PC-3 (cell line): ENCODE data around the gene EIPR1. TPM values are rescaled to one million over a fixed set of nuclear protein-coding genes. Genes with fewer than 3 reads are reported as not detected.

Experiments
- ATAC-seq: fragments of 200-7000 bp; cut with Tn5 transposase; 2 replicates; pipeline ENCODE4 v1.9.1; 2020; ENCODE audit warnings: mild to moderate bottlenecking, moderate library complexity
- BruUV-seq: library from RNA; stranded (reverse); fragments of 400-500 nt; replicated peaks from 2 replicates; lab custom pipeline; 2021; lab: Mats Ljungman, UMichigan
- CTCF ChIA-PET: fragments of 300-600 bp; sonication (Branson Sonifier 250); formaldehyde crosslinking; loops from one replicate; lab custom pipeline; 2022; ENCODE audit warnings: antibody characterized with exemption; lab: Charles Lee
- POLR2A ChIA-PET: fragments of 300-600 bp; sonication (Branson Sonifier 250); formaldehyde crosslinking; loops from one replicate; lab custom pipeline; 2022; ENCODE audit warnings: antibody characterized with exemption; ENCODE audit not compliant: unreplicated experiment; lab: Charles Lee
- DNase-seq: peaks from one replicate; pipeline ENCODE4 v3.0.0-alpha.2; 2015
- H2AFZ ChIP-seq: fragments of 300-600 bp; sonication (generic); 2 replicates; pipeline ENCODE4 v1.6.0; 2016; ENCODE audit warnings: antibody characterized with exemption, low read length
- H3F3A ChIP-seq: fragments of 300-600 bp; sonication (generic); one replicate; pipeline ENCODE4 v1.6.0; 2017; ENCODE audit warnings: antibody characterized with exemption, low read length, control low read depth, mild to moderate bottlenecking; ENCODE audit not compliant: unreplicated experiment
- H3K27ac ChIP-seq: fragments of 300-600 bp; sonication (generic); 2 replicates; pipeline ENCODE4 v1.5.1; 2016; ENCODE audit warnings: mild to moderate bottlenecking, low read length
- H3K27me3 ChIP-seq: fragments of 300-600 bp; sonication (generic); 2 replicates; pipeline ENCODE4 v1.6.1; 2016; ENCODE audit warnings: low read length, mixed read lengths
- H3K36me3 ChIP-seq: fragments of 300-600 bp; sonication (generic); 2 replicates; pipeline ENCODE4 v1.6.1; 2016; ENCODE audit warnings: low read depth, mixed run types, low read length, mixed read lengths
- H3K4me1 ChIP-seq: fragments of 300-600 bp; sonication (generic); 2 replicates; pipeline ENCODE4 v1.5.1; 2016; ENCODE audit warnings: low read length; ENCODE audit not compliant: insufficient read depth
- H3K4me2 ChIP-seq: fragments of 300-600 bp; sonication (generic); 2 replicates; pipeline ENCODE4 v1.6.0; 2016; ENCODE audit warnings: low read length
- H3K4me3 ChIP-seq: fragments of 300-600 bp; sonication (generic); 2 replicates; pipeline ENCODE4 v1.5.1; 2016; ENCODE audit warnings: mild to moderate bottlenecking, low read length, mixed read lengths
- H3K79me2 ChIP-seq: fragments of 300-600 bp; sonication (generic); 2 replicates; pipeline ENCODE4 v1.6.1; 2017; ENCODE audit warnings: low read length, mixed read lengths
- H3K9ac ChIP-seq: fragments of 300-600 bp; sonication (generic); 2 replicates; pipeline ENCODE4 v1.6.0; 2016; ENCODE audit warnings: mild to moderate bottlenecking, low read length
- H3K9me2 ChIP-seq: fragments of 300-600 bp; sonication (generic); replicated peaks from 2 replicates; pipeline ENCODE4 v1.6.1; 2016; ENCODE audit warnings: mixed run types, low read length, mixed read lengths
- H3K9me3 ChIP-seq: fragments of 300-600 bp; sonication (generic); 2 replicates; pipeline ENCODE4 v1.6.1; 2016; ENCODE audit warnings: low read length, mixed read lengths
- H4K20me1 ChIP-seq: fragments of 300-600 bp; sonication (generic); 2 replicates; pipeline ENCODE4 v1.6.1; 2016; ENCODE audit warnings: low read length, mixed read lengths
- CTCF ChIP-seq: fragments of 300-600 bp; sonication (generic); conservative IDR thresholded peaks from 2 replicates; pipeline ENCODE4 v1.5.1; 2017; ENCODE audit warnings: antibody characterized with exemption, low read depth, mild to moderate bottlenecking, low read length
- EZH2 ChIP-seq: fragments of 300-600 bp; sonication (generic); IDR thresholded peaks from one replicate; pipeline ENCODE4 v1.6.1; 2017; ENCODE audit warnings: antibody characterized with exemption, mild to moderate bottlenecking, low read length; ENCODE audit not compliant: unreplicated experiment
- EZH2phosphoT487 ChIP-seq: fragments of 300-600 bp; sonication (generic); IDR thresholded peaks from 2 replicates; pipeline ENCODE4 v1.6.1; 2018; ENCODE audit warnings: mild to moderate bottlenecking, antibody characterized with exemption, low read length, borderline replicate concordance
- intact Hi-C: fragments of 100-400 bp; cut with micrococcal nuclease; formaldehyde crosslinking; loops from 2 replicates; pipeline ENCODE4 v1.9.0; 2023
- total RNA-seq: library from RNA; depleted of rRNA; stranded (reverse); fragments of >200 nt; gene quantifications from 2 replicates; pipeline ENCODE4 v1.2.3, GENCODE V29; 2014

EIPR1 gene
- total RNA-seq, 1 experiment from 2014 or later, result 90.1 TPM

- no peaks in the 10 kb centered on the region for H4K20me1 ChIP-seq
- no peak overlapping the region for H3K27ac ChIP-seq
- ChIA-PET POLR2A (no interaction called here), CTCF (no interaction called here)
- no peaks in the 10 kb centered on the region for H3F3A ChIP-seq
- intact Hi-C loops, result no loop called here
- no peaks in the 10 kb centered on the region for H3K9me3 ChIP-seq
- no peak overlapping the region for H2AFZ ChIP-seq
- no peaks in the 10 kb centered on the region for H3K4me1 ChIP-seq
- H3K27me3 ChIP-seq, result no peaks in the 10 kb centered on the region
- no TSS peak for BruUV-seq
- ATAC-seq, result no peak
- no peaks in the 10 kb centered on the region for H3K36me3 ChIP-seq
- TF ChIP-seq CTCF, result no peak
- TF ChIP-seq EZH2phosphoT487, result no peak
- no peak for TF ChIP-seq EZH2
- H3K4me3 ChIP-seq, result no peak overlapping the region
- DNase-seq, result no peak
- H3K9me2 ChIP-seq, result no peaks in the 10 kb centered on the region
- H3K4me2 ChIP-seq, result no peak overlapping the region
- no peaks in the 10 kb centered on the region for H3K79me2 ChIP-seq
- no peak overlapping the region for H3K9ac ChIP-seq
These were observed 193.5 kb downstream of the EIPR1 start for GRCh38 chr2:3184167-3184566.

- ATAC-seq, result no peak
- Histone ChIP-seq H3K4me1 (no peaks in the 10 kb centered on the region), H2AFZ (no peak overlapping the region), H3K79me2 (no peaks in the 10 kb centered on the region), H3K9me3 (no peaks in the 10 kb centered on the region), H3K4me2 (no peak overlapping the region), H3K27me3 (no peaks in the 10 kb centered on the region), H3K9me2 (no peaks in the 10 kb centered on the region), H3K9ac (no peak overlapping the region), H3F3A (no peaks in the 10 kb centered on the region), H3K27ac (no peak overlapping the region), H4K20me1 (no peaks in the 10 kb centered on the region), H3K4me3 (no peak overlapping the region), H3K36me3 (no peaks in the 10 kb centered on the region)
- DNase-seq, result no peak
- TF ChIP-seq CTCF (no peak), EZH2 (no peak), EZH2phosphoT487 (no peak)
- POLR2A ChIA-PET, result no interaction called here
- intact Hi-C loops, result no loop called here
- BruUV-seq, result no TSS peak
- CTCF ChIA-PET, result no interaction called here
These were observed 193.9 kb downstream of the EIPR1 start for GRCh38 chr2:3183766-3184165.

GRCh38 chr2:3182848-3183247, 194.8 kb downstream of the EIPR1 start:
- Histone ChIP-seq H3K9me3 (no peaks in the 10 kb centered on the region), H3K4me1 (no peaks in the 10 kb centered on the region), H3K4me2 (no peak overlapping the region), H2AFZ (no peak overlapping the region), H3K9ac (no peak overlapping the region), H3K79me2 (no peaks in the 10 kb centered on the region), H3K27ac (no peak overlapping the region), H4K20me1 (no peaks in the 10 kb centered on the region), H3K36me3 (no peaks in the 10 kb centered on the region), H3K4me3 (no peak overlapping the region), H3K27me3 (no peaks in the 10 kb centered on the region), H3F3A (no peaks in the 10 kb centered on the region), H3K9me2 (no peaks in the 10 kb centered on the region)
- CTCF ChIA-PET, result no interaction called here
- no peak for TF ChIP-seq EZH2
- TF ChIP-seq CTCF, result no peak
- no peak for TF ChIP-seq EZH2phosphoT487
- POLR2A ChIA-PET, result no interaction called here
- intact Hi-C loops, result no loop called here
- ATAC-seq (no peak), DNase-seq (no peak)
- no TSS peak for BruUV-seq
